ENCODE results near the gene DSE.

DNA sequence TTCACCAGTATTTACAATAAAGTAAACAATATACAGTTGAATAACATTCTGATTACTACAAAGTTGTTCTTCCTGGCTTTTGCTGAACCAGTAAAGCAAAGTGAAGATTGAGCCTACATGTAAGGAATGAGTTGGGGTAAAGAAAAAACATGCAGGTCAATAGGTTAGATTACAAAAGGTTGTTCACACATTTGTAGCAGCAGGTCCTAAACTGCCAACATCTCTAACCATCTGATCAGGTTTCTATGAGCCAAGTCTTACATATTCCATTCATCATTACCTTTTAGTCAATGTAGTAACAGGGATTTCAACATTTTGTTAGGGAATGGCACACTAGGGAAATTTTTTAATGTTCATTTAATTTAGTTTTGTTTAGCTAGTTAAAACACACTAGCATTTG, 81.2 kb downstream of the DSE start:
- no peak for TF ChIP-seq ZFX (IDR thresholded peaks at IDR 0.05; ENCODE audit: borderline replicate concordance)
- TF ChIP-seq, protein P1, sequence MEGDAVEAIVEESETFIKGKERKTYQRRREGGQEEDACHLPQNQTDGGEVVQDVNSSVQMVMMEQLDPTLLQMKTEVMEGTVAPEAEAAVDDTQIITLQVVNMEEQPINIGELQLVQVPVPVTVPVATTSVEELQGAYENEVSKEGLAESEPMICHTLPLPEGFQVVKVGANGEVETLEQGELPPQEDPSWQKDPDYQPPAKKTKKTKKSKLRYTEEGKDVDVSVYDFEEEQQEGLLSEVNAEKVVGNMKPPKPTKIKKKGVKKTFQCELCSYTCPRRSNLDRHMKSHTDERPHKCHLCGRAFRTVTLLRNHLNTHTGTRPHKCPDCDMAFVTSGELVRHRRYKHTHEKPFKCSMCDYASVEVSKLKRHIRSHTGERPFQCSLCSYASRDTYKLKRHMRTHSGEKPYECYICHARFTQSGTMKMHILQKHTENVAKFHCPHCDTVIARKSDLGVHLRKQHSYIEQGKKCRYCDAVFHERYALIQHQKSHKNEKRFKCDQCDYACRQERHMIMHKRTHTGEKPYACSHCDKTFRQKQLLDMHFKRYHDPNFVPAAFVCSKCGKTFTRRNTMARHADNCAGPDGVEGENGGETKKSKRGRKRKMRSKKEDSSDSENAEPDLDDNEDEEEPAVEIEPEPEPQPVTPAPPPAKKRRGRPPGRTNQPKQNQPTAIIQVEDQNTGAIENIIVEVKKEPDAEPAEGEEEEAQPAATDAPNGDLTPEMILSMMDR (IDR thresholded peaks at IDR 0.05), result no peak
